ENCODE results near the gene HIVEP3.

HIVEP3 gene

GRCh38 chr1:41675401-41675800 is 243.3 kb downstream of the HIVEP3 start:
- no peak for DNase-seq

- DNase-seq: no peak
Observed at GRCh38 chr1:41674522-41674921, 244.2 kb downstream of the HIVEP3 start.

- DNase-seq: peak; percentile 46
Observed at GRCh38 chr1:41673806-41674205, 244.9 kb downstream of the HIVEP3 start.

- no peak for DNase-seq
Observed at GRCh38 chr1:41673378-41673777, 245.3 kb downstream of the HIVEP3 start.

- no peak for DNase-seq
Observed at GRCh38 chr1:41672641-41673361, 245.9 kb downstream of the HIVEP3 start.

GRCh38 chr1:41672173-41672572 is 246.5 kb downstream of the HIVEP3 start:
- DNase-seq: no peak

- no peak for DNase-seq
Observed at GRCh38 chr1:41671116-41671755, 247.5 kb downstream of the HIVEP3 start.

GRCh38 chr1:41670217-41670957 is 248.3 kb downstream of the HIVEP3 start:
- no peak for DNase-seq

- no peak for DNase-seq
Observed at GRCh38 chr1:41668967-41669366, 249.8 kb downstream of the HIVEP3 start.

GRCh38 chr1:41668054-41668660 is 250.6 kb downstream of the HIVEP3 start:
- no peak for DNase-seq

- peak; percentile 66 for DNase-seq
Observed at GRCh38 chr1:41666981-41667631, 251.6 kb downstream of the HIVEP3 start.

- DNase-seq: no peak
Observed at GRCh38 chr1:41665962-41666917, 252.5 kb downstream of the HIVEP3 start.

- DNase-seq: no peak
Observed at GRCh38 chr1:41664861-41665640, 253.7 kb downstream of the HIVEP3 start.

GRCh38 chr1:41663671-41664400 is 254.9 kb downstream of the HIVEP3 start:
- DNase-seq: no peak

- DNase-seq: no peak
Observed at GRCh38 chr1:41662765-41663437, 255.8 kb downstream of the HIVEP3 start.

GRCh38 chr1:41662061-41662764 is 256.5 kb downstream of the HIVEP3 start:
- peak; percentile 64 for DNase-seq

GRCh38 chr1:41661428-41662060 is 257.2 kb downstream of the HIVEP3 start:
- no peak for DNase-seq

Data from activated T-cell treated with anti-CD3 and anti-CD28 coated beads for 4 hours (primary cell).